Measurements from ENCODE around the gene FUOM. TPM values are rescaled to one million over a fixed set of nuclear protein-coding genes. Genes with fewer than 3 reads are reported as not detected.

The FUOM gene
- total and polyA plus RNA-seq, 12 donors, result 2.0 to 17.0 (median 6.2) TPM

- Histone ChIP-seq H3K4me3 (no peak overlapping the region), H3K27me3 (no peaks in the 10 kb centered on the region), H3K9me3 (no peaks in the 10 kb centered on the region), H3K27ac (no peak overlapping the region), H3K36me3 (peaks cover 0 to 12% (median 3%) of the 10 kb centered on the region in 9 donors), H3K4me1 (peaks cover 7 to 39% (median 28%) of the 10 kb centered on the region in 9 donors)
- DNase-seq, result no peak
- intact Hi-C loops (cut with DNase I), result loop anchor here in 1 of 10 donors (2.0 kb wide), 1 partner anchor 67 kb away; the partner anchor contains the start of genes TUBGCP2 and ZNF511
- 77 to 79% methylated on average over 12 of the region's 12 CpGs for WGBS, 2 donors
- no peak for ATAC-seq
- no peak for TF ChIP-seq CTCF (IDR thresholded peaks at IDR 0.05)
These were observed 17.7 kb upstream of the FUOM start for GRCh38 chr10:133375357-133376115.

- peak; percentile 96 to 98 for DNase-seq
- Histone ChIP-seq H3K4me1 (peaks cover 7 to 30% (median 23%) of the 10 kb centered on the region in 9 donors), H3K9me3 (no peaks in the 10 kb centered on the region), H3K27ac (peak within 1 kb of the TSS; percentile 83 to 94 (median 92)), H3K36me3 (peaks cover 0 to 33% (median 23%) of the 10 kb centered on the region in 9 donors), H3K27me3 (no peaks in the 10 kb centered on the region), H3K4me3 (peak within 1 kb of the TSS; percentile 19 to 94 (median 78))
- TF ChIP-seq CTCF (IDR thresholded peaks at IDR 0.05), result no peak
- intact Hi-C loops (cut with DNase I), result no loop called here
- ATAC-seq, result peak; percentile 98 to 99 (median 99)
- 1 to 2% methylated on average over 55 to 87 of the region's 89 CpGs for WGBS, 2 donors
These were observed 15.6 kb upstream of the FUOM start, which contains the start of gene ECHS1 for GRCh38 chr10:133373174-133374090. Gene ECHS1, minus strand, starts transcription at chr10:133373354. Its CDS starts 21 bp downstream, at chr10:133373333.

- no peak overlapping the region for H3K27ac ChIP-seq
- H3K4me1 ChIP-seq, result peaks cover 4 to 22% (median 15%) of the 10 kb centered on the region in 9 donors
- peaks cover 0 to 42% (median 26%) of the 10 kb centered on the region in 9 donors for H3K36me3 ChIP-seq
- no peak for TF ChIP-seq CTCF (IDR thresholded peaks at IDR 0.05)
- DNase-seq (no peak), ATAC-seq (peak in 2 of 8 donors; percentile 3 to 34)
- 37 to 44% methylated on average over 19 to 20 of the region's 20 CpGs for WGBS, 2 donors
- H3K4me3 ChIP-seq, result peak overlapping the region in 9 of 10 donors; percentile 70 to 94 (median 79)
- no peaks in the 10 kb centered on the region for H3K9me3 ChIP-seq
- no peaks in the 10 kb centered on the region for H3K27me3 ChIP-seq
- intact Hi-C loops (cut with DNase I), result no loop called here
These were observed 14.7 kb upstream of the FUOM start for GRCh38 chr10:133372507-133372906.

Data from heart right ventricle (tissue), 16 donors.